NCI-H2196 (cell line): Measurements from ENCODE around the gene SGK2.
"Not testable (repeated sequence)": the region's sequence is repeated elsewhere in the genome, so short reads cannot be mapped to it uniquely, and the experiment has no call there.

Experiments
- DNase-seq: peaks from one replicate; lab custom pipeline; 2025; ENCODE audit not compliant: unreplicated experiment; lab: John Stamatoyannopoulos, UW

Gene SGK2

DNA sequence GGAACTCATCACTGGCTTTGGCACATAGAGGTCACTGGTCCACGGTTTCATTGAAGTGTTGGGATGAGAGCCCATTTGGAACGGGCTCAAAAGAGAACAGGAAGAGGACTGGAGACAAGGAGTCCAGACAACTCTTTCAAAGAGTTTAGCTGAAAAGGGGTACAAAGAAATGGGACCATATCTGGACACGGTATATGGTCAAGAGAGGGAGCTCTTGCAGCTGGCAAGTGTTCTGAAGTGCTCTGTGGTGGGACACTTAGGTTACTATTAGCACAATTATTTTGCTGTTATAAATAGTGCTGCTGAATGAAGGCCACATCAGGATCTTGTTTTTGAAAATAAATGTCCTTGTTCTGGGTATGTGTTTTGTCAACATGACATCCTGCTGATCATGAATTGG, 4.6 kb downstream of the SGK2 start:
- DNase-seq: no peak

DNA sequence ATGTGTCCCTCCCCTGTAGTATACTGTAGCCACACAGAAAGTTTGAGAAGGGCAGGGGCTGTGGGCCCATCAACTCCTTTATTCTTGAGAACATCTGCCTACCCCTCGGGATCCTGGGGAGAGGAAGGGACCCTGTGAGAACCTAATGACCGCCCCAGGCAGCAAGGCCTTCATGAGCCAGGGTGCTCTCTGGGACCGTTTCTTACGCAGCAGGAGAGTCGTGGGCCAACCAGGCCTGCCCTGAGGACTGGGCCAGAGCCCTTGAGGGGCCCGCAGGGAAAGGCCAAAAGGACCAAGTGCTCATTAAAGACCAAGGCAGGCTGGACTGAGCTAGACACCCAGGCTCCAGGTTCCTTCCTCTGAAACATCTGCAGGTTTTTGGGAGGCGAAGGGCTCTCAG, 5.2 kb downstream of the SGK2 start:
- DNase-seq: no peak

DNA sequence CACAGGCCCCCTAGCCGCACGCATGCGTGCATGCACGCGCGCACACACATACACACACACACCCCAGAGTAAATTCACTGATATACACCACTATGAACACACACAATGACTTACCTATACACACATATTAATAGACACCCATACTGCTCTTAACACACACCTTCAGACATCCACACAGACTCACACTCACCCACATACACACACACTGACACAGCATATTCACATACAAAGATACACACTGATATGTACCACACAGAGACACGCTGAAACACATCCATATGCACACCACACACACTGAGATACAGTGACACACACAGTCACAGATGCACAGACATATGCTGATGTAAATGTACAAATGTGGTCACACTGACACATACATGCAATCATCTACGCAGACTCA, 5.6 kb downstream of the SGK2 start:
- DNase-seq: no peak

DNA sequence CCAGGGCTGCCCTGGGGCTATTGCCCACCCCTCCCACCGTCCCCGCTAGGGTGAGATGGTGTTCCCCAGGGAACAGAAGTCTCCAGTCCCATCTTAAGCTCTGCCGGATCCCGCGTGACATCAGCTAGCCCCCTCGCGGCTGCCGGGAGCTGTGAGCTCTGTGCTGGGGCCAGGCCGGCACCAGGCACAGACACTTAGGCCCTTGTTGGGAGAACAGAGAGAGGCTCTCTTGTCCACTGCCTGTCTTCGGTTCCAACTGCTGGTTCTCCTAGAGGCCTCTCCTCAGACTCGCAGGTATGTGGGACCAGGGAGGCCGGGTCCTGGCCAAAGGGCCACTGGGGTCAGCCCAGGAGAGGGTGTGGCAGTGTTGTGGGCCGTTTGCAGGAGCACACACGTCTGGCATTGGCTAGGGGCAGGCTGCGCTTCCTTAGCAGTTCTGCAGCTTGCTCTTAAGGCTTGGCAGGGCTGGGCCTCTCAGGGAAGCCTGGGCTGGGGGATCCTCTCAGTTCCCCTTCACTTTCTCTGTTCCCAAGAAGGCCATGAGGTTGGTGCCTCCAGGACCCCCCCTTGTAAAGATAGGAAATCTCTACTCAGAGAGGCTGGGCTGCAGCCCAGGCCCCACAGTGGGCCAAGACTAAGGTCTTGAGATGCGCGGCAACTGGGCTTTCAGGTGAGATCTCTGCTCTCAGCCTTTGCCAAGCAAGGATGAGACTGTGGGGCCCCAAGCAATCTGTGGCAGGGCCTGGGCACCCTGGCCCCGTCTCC, 6.3 kb downstream of the SGK2 start:
- no peak for DNase-seq

DNA sequence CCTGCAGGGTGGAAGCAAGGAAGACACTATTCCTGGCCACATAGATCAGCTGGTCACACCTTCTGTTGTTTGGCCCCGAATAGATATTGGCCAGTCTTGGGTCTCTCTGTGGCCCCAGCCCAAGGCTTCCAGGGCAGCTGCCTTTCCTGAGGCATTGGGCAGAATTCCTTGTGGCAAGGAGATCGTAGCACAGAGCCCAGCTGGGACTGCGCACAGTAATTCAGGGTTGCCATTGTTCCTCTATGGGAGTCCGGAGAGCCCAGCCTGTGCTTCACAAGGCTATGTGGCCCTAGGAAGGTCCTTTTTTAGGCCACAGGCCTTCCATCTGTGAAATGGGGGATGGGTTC, 6.9 kb downstream of the SGK2 start:
- DNase-seq: no peak

DNA sequence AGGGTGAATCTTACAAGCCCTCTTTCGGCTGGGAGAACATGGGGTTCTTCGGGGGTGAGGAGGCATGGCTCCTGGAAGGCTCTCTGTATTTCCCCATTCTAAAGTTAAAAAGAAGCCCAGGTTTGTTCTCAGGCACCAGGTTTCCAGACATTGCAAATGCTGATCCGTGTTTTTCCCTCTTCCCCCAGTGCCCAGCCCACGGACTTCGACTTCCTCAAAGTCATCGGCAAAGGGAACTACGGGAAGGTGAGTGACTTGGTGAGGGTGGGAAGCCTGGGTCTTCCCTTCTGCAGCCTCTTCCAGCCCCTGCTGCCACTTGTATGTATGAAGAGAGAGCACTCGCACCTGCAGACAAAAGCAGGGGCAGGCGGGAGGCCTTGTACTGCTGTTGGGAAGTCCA, 8.7 kb downstream of the SGK2 start:
- DNase-seq: no peak

DNA sequence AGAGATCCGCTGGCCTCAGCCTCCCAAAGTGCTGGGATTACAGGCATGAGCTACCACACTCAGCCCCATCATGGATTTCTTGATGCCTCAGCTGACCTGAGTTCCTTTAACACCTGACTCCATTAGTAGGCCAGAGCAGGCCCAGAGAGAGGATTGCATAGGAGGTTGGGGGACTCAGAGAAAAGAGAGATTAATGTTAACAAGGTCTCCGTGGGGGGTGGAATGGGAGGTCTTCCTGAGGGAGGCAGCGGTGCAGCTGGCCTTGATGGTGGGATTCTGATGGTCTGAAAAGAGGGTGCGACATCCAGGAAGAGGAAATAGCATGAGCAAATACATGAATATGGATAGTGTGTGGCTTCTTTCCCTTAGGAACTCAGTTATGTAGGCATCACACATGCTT, 9.9 kb downstream of the SGK2 start:
- DNase-seq: no peak

DNA sequence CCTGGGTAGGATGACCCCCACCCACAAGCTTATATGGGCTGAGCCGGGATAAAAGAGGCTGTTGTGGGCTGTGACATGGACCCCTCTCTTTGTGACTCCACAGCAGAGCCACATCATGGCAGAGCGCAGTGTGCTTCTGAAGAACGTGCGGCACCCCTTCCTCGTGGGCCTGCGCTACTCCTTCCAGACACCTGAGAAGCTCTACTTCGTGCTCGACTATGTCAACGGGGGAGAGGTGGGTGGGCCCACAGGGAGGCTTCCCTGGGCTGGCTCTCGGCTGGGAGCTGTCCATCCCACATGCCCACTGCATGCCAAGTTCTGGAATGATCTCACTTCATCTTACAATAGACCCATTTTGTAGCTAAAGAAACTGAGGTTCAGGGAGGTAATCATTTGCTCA, 10.5 kb downstream of the SGK2 start:
- DNase-seq: no peak

DNA sequence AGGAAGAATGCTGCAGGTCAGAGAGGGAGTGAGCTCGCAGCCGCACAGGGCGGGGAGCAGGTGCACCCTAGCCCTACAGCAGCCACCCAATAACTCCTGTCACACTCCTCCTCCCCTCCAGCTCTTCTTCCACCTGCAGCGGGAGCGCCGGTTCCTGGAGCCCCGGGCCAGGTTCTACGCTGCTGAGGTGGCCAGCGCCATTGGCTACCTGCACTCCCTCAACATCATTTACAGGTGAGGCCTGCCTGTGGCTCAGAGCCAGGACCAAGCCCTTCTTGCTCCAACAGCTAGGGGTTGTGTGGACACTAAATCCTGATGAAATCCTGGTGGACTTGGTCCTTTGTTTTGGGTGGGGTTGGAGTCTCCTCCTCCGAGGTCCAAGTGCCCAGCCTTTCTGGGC, 11.7 kb downstream of the SGK2 start:
- DNase-seq: no peak

DNA sequence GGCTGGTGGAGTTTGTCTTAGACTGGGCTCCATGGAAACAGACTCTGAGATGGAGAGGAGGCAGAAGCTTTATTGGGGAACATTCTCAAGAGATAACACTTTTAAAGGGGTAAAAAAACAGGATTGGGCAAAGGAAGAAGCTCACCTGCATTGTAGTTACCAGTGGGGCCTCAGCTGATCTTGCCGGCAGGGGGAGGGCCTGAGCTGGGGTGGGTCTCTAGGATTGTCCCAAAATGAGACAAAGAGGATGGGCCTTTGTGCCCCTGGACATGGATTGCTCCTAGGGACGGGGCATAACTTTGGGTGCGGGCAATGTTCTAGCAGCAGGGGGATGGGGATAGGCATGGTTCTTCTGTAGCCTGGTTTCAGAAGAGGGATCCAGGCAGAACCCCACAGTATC, 12.5 kb downstream of the SGK2 start:
- DNase-seq: no peak

DNA sequence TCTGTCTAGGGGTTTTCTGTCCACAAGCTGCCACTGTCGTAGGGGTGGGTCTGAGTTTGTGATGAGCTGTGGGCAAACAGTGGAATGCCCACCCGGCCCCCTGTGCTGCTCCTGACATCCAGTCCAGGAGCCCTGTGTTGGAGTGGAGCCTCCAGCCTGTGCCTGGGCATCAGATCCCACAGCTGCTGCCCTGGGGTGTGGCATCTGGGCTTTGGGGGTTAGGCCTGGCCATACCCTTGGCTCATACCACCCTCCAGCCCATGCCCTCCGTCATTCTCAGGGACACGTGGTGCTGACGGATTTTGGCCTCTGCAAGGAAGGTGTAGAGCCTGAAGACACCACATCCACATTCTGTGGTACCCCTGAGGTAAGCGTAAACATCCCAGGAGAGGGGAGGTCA, 12.9 kb downstream of the SGK2 start:
- DNase-seq: no peak

DNA sequence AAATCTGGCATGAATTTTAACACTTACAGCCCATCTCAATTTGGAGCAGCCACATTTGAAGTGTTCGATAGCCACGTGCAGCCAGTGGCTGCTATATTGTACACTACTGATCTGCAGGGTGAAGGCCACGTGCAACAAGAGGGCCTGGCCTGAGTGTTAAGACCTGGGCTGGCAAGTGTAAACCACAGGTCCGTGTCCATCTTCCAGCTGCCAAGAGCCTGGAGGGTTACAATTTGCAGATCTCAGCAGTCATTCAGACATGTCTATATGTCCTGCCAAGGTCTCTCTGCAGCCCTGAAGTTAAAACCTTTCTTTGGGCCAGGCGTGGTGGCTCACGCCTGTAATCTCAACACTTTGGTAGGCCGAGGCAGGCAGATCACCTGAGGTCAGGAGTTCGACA, 14.1 kb downstream of the SGK2 start:
- DNase-seq: no peak

DNA sequence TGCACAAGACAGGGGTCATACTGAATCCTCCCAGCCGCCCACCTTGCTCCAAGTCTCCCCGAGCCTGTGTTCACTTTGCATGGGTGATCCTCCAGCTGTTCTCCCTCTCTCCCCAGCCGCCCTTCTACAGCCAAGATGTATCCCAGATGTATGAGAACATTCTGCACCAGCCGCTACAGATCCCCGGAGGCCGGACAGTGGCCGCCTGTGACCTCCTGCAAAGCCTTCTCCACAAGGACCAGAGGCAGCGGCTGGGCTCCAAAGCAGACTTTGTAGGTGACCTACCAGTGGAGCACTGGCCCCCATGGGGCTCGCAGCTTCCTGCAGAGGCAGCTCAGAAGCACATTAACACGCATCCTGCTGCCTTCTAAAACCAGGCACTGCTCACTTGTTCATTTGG, 17.3 kb downstream of the SGK2 start:
- no peak for DNase-seq

DNA sequence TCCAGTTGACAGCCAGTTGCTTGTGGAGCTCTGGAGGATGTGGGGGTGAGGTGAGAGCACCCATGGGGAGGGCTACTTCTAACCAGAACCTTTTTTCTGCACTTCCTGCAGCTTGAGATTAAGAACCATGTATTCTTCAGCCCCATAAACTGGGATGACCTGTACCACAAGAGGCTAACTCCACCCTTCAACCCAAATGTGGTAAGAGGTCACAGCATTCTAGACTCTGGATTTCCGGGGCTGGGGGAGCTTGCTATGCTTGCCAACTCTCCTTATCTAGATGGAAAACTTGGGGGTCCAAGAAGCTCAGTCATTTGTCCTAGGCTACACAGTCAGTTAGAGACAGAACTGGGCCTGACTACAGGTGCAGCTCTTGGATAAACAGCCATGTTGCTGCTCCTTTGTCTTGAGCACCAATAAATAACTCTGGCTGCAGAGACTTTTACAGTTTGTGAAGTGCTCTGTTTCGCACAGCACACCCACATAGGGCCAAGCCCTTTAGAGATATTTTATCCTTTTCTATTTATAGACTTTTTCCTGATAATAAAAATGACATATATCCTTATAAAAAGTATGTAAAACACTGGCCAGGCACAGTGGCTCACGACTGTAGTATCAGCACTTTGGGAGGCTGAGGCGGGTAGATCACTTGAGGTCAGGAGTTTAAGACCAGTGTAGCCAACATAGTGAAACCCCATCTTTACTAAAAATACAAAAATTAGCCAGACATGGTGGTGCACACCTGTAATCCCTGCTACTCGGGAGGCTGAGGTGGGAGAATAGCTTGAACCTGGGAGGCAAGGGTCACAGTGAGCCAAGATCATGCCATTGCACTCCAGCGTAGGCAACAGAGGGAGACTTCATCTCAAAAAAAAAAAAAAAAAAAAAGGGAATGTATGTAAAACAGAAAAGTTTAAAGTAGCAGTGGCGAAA, 21.3 kb downstream of the SGK2 start:
- no peak for DNase-seq

DNA sequence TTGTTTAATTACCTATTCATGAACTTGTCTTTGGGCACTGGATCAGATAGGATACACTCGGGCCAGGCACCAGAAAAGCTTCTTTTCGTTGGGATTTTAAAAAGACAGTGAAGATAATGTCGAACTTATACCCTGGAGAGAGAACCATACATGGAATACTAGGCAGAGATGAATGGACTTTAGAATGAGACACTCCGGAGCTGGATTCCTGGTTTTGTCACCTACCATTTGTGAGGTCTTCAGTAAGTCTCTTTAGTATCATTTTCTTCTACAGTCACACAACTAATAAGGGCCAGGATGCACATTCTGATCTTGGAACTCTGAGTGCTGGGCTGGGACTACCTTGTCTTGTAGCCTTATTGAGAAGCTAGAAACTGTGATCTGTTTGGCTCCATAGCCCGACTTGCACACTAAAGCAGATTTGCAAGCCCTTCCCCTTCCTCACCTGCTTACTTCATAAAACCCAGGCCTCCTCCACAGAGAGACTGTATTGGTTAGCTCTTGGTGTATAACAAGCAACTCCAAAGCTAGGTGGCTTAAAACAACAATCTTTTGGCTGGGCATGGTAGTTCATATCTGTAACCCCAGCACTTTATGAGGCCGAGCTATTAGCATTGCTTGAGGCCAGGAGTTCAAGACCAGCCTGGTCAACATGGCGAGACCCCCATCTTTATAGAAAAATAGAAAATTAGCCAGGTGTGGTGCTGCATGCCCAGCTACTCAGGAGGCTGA, 24.5 kb downstream of the SGK2 start:
- DNase-seq: no peak

DNA sequence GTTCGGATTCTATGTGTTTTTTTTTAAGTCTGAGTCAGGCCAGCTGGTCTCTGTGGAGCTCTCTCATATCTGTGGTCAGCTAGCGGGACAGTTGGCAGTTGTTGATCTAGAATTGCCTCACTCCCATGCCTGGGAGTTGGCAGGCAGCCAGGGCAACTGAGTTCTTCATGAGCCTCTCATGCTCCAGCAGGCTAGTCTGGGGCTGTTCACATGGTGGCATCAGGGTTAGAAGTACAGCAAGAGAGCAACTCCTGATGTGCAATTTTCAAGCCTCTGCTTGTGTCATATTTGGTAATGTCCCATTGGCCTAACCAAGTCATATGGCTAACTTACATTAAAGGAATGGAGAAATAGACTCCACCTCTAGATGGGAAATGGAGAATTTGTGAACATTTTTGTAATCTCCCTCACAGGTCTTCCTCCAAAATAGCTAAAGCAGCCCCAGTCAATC, 25.2 kb downstream of the SGK2 start:
- peak; percentile 19 for DNase-seq

DNA sequence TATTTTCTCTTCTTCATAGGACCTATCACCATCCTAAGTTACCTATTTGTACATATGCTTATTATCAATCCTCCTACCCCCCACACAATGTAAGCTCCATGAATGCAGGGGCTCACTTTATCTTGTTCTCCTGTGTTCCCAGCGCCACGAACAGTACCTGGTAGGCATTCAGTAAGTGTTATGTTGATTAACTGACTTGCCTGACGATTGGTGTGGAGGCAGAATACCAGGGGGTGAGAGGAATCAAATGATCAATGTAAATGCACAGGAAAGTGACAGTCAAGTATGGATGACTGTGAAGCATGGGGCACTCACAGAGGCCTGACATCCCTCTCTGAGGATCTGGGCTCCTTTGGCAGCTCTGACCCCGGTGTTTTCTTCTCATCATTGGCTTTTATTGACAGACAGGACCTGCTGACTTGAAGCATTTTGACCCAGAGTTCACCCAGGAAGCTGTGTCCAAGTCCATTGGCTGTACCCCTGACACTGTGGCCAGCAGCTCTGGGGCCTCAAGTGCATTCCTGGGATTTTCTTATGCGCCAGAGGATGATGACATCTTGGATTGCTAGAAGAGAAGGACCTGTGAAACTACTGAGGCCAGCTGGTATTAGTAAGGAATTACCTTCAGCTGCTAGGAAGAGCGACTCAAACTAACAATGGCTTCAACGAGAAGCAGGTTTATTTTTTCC, 25.8 kb downstream of the SGK2 start:
- no peak for DNase-seq

DNA sequence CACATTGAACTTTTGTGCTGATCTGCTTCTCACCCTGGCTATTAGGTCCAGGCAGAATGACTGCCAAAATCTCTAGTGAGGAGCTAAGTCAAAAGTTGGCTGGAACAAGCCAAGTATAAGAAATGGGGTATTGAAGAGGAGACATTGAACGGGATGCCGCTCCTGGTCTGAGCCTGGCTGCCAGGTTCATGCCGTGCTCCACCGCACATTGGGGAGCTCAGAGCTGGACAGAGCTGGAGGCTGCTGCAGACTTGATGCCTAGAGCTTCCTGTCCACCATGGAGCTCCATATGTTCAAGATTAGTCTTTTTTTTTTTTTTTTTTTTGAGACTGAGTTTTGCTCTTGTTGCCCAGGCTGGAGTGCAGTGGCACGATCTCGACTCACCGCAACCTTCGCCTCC, 27.8 kb downstream of the SGK2 start:
- no peak for DNase-seq

DNA sequence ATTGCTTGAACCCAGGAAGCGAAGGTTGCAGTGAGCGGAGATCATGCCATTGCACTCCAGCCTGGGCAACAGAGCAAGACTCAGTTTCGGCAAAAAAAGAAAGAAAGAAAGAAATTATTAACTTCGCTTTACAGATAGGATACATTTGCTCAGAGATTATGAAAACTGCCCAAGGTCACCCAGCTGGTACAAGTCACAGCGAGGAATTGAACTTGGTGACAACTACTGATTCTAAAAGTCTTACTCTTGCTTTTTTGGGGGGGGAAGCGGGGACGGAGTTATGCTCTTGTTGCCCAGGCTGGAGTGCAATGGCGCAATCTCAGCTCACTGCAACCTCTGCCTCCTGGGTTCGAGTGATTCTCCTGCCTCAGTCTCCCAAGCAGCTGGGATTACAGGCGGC, 29.7 kb downstream of the SGK2 start:
- not testable (repeated sequence) for DNase-seq

DNA sequence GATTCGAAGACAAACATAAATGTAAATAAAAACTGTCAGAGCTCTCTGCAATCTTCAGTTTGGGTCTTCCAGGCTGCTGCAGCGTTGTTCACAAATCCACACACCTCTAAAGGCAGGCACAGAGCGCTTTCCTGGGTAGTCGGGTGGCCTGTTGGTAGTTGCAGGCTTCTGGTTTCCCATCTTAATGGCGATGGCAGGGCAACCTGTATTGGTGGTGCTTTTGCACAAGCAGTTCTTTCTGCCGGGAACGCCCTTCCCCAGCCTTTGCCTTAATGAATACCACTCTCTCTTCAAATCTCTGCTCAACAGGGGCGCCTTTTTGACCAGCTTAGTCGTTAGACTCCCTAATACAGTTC, 31.2 kb downstream of the SGK2 start:
- no peak for DNase-seq
